HG03571 (cell line): ENCODE results near the gene ZNF709.
"Not testable (repeated sequence)": the region's sequence is repeated elsewhere in the genome, so short reads cannot be mapped to it uniquely, and the experiment has no call there.

Experiments used
- ATAC-seq: cut with Tn5 transposase; IDR thresholded peaks from one replicate; pipeline ENCODE4 v1.9.1; 2021; ENCODE audit not compliant: unreplicated experiment

ZNF709 gene

GRCh38 chr19:12453495-12453894 is 31.1 kb downstream of the ZNF709 start:
- ATAC-seq, result no peak

- no peak for ATAC-seq
Measured at GRCh38 chr19:12450844-12451243, 33.8 kb downstream of the ZNF709 start.

GRCh38 chr19:12448808-12449207 is 35.8 kb downstream of the ZNF709 start:
- ATAC-seq, result no peak

GRCh38 chr19:12440541-12441316 is 43.9 kb downstream of the ZNF709 start, which contains the start of gene ZNF443:
ZNF443 (minus strand) TSS chr19:12441021; CDS start chr19:12440914, 107 bp downstream.
- peak; percentile 88 for ATAC-seq

GRCh38 chr19:12439686-12440540 is 44.7 kb downstream of the ZNF709 start:
- peak; percentile 29 for ATAC-seq

GRCh38 chr19:12430726-12431299 is 53.8 kb downstream of the ZNF709 start:
- ATAC-seq, result not testable (repeated sequence)

- no peak for ATAC-seq
Measured at GRCh38 chr19:12425888-12426274, 58.7 kb downstream of the ZNF709 start.

- ATAC-seq, result no peak
Measured at GRCh38 chr19:12425236-12425887, 59.3 kb downstream of the ZNF709 start.

GRCh38 chr19:12417273-12417672 is 67.3 kb downstream of the ZNF709 start:
- ATAC-seq, result not testable (repeated sequence)

GRCh38 chr19:12411893-12412292 is 72.7 kb downstream of the ZNF709 start:
- ATAC-seq, result no peak
